GM19240 (cell line): ENCODE results near the gene PLA2G6.

Experiments used
- DNase-seq: peaks from one replicate; pipeline ENCODE4 v3.0.0; 2011; ENCODE audit warnings: low spot score; ENCODE audit not compliant: insufficient read length

PLA2G6 gene

GRCh38 chr22:38213990-38214301 lies 32.3 kb upstream of the PLA2G6 start:
- no peak for DNase-seq

GRCh38 chr22:38213319-38213989 lies 31.8 kb upstream of the PLA2G6 start:
- no peak for DNase-seq

DNA sequence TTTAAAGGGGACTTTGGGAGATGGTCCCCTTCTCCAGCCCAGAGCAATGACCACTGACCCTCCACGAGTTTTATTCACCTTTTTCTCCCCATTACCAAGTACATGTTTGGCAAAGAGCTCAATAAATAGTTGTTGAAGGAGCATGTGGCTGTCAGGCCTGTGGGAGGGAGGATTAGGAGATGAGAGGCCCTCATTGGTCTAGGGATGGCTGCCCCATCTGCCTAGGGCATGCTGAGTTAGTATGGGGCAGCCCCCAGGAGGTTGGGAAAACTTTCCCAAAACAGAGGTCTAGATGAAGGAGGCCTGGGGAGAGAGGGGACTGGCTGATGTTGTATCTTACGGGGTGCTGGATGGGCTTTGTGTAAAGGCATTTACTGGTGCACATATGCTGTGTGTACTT lies 30.8 kb upstream of the PLA2G6 start:
- no peak for DNase-seq

DNA sequence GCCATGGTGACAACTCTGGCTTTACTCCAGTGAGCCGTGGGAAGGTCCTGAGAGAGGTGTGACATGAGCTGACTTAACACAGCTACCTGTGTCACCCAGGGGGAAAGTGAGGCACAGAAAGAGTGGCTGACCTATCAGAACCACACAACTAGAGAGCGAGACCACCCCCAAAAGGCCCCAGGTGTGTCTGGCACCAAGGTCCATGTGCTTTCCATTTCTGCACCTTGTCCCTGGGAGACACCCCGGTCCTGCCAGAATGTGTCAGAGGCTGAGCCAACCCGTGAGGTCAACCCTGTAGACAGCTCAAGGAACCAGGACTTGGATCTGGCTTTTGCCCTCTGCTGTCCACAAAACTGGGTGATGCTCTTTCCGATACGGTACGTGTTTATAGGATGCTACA lies 29.9 kb upstream of the PLA2G6 start:
- DNase-seq: no peak

- DNase-seq: no peak
Measured at GRCh38 chr22:38208551-38208968, 26.9 kb upstream of the PLA2G6 start.

GRCh38 chr22:38207898-38208432 lies 26.3 kb upstream of the PLA2G6 start:
- DNase-seq: no peak

- DNase-seq: no peak
Measured at GRCh38 chr22:38205261-38206128, 23.9 kb upstream of the PLA2G6 start.

- DNase-seq: no peak
Measured at GRCh38 chr22:38204784-38205183, 23.2 kb upstream of the PLA2G6 start.

DNA sequence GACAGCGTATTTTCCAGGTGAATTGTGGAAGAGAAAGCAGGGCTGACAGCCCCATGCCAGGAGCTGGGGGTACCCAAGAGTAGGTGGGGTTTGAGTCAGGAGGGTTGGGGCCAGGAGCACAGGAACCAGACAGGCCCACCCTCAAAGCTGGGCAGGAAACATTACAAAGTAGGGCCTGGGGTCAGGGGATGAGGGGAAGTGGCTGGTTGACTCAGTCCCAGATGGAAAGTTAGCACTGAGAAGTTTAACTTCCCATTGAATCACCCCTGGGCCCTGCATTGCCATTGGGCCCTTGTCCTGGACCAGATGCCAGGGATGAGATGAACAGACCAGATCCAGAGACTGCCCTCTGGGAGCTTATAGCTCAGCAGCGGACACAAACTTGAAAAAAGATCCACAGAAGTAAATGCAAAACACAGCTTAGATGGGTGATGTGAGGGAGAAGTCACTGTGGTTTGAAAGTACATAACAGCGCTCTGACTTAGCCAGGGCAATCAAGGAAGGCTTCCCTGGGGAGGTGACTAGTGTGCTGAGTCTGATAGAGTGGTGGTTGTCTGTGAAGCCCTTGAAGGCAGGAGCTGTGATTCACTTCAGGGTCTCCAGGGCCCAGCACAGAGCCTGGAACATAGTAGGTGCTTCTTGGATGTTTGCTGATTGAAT lies 22.4 kb upstream of the PLA2G6 start:
- DNase-seq: no peak

GRCh38 chr22:38203090-38203810 lies 21.6 kb upstream of the PLA2G6 start:
- no peak for DNase-seq

GRCh38 chr22:38202437-38203089 lies 20.9 kb upstream of the PLA2G6 start:
- DNase-seq: no peak

GRCh38 chr22:38201711-38202436 lies 20.2 kb upstream of the PLA2G6 start, which contains the start of gene MAFF:
Gene MAFF, plus strand, starts transcription at chr22:38201994. Its CDS starts 11,860 bp downstream, at chr22:38213854.
- peak; percentile 80 for DNase-seq

DNA sequence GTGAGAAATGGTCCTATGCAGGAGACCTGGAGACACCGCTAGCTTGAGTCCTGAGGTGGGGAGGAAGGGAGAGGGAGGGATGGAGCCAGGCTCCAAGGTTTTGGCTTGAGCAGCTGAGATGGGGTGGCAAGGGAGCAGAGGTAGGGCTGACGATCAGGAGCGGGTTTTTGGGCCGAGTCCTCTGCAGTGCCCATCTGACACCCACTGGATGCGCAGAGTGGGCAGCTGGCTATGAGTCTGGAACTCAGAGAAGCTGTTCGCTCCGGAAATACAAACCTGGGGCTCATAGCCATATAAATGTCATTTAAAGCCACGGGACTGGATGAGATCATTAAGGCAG lies 19.7 kb upstream of the PLA2G6 start:
- DNase-seq: no peak

DNA sequence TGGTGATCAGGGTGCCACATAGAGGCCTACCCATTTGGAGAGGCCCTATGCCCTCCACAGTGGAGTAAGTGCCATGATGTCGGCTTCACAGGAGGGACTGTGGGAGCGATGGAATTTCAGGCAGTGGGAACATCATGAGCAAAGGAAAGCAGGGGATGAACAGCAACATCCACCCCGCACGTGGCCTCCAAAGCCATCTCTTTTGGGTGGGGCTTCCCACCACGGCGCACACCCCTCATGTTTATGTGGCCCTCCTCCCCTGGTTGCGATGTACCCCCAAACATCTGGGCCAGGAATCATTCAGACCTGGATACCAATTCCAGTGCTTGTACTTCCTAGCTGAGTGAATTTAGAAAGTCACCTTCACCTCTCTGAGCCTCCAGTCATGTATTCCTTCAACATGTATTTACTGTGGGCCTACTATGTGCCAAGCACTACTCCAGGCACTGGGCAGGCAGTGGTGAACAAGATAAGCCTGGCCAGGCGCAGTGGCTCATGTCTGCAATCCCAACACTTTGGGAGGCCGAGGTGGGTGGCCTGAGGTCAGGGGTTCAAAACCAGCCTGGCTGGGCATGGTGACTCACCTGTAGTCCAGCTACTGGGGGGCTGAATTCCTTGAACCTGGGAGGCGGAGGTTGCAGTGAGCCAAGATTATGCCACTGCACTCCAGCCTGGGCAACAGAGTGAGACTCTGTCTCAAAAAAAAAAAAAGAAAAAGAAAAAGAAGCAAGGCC lies 18.4 kb upstream of the PLA2G6 start:
- DNase-seq: no peak

DNA sequence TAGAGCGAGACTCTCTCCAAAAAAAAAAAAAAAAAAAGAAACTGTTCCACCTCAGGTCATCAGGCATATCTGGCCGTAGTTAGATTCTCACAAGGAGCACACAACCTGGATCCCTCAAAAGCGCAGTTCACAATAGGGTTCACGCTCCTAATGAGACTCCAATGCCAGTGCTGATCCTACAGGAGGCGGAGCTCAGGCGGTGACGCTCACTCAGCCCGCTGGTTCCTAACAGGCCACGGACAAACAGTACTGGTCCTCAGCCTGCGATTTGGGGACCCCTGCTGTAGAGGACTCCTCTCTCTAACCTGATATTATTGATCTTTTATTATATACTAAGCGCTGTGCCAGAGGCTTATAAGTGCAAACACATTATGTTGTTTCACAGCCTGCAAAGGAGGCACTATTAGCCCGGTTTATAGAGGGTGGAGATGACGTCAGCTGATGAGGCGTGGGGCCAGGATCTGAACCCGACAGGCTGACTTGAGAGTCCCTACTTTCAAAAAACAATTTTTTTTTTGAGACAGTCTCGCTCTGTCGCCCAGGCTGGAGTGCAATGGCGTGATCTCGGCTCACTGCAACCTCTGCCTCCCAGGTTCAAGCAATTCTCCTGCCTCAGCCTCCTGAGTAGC lies 15.3 kb upstream of the PLA2G6 start:
- DNase-seq: no peak

DNA sequence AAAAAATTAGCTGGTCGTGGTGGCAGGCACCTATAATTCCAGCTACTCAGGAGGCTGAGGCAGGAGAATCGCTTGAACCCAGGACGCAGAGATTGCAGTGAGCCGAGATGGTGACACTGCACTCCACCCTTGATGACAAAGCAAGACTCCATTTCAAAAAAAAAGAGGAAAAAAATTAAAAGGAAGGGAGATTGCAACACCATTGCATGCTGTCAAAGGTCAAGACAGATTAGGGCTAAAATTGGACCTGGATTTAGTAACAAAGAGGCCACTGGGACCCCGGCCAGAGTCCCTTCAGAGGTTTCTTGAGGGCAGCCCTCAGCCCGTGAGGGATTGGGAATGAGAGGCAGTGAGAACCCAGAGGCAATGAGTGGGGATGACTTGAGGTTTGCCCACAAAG lies 11.9 kb upstream of the PLA2G6 start:
- no peak for DNase-seq

DNA sequence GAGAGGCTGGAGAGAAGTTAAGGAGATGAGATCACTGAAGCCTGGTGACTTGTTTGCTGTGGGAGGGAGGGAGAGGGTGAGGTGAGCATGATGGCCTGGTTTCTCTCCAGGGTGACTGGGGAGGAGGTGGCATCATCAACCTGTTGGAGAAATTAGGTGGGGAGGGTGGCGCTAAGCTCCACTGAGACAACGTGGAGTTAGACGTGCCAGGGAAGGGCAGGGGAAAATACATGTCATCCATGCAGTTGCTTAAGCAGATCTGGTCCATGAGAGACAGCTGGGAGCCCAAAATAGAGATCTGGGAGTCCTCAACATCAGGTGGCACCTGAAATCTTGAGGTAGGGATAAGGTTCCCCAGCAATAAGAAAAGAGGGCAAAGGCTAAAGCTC lies 10.8 kb upstream of the PLA2G6 start:
- DNase-seq: no peak

DNA sequence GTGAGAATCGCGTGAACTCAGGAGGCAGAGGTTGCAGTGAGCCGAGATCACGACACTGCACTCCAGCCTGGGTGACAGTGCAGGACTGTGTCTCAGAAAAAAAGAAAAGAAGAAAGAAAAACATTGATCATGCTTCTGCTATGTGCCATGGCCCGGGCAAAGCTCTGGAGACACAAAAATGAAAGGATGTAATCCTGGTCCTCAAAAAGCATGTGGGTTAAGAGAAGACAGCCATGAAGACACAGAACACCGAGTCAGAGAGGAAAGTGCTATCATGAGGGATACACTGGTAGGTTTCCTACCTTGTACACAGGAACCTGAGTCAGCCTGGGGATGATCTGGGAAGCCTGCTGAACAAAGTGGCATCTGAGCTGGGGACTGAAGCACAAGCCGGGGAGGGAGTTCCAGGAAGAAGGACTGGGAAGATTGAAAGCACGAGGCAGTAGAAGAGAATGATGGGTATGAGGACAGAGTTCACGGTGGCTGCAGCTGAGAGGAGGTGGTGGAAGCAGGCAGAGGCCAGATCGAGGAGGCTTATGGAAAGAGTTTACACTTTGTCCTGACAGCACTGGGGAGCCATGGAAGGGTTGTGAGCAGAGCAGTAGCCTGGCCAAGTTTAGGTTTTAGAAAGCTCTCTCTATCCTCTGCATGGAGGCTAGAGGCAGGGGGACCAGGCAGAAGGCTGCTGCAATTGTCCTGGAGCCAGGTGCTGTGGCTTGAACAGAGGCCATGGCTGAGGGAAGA lies 10.3 kb upstream of the PLA2G6 start:
- DNase-seq: no peak

- no peak for DNase-seq
Measured at GRCh38 chr22:38191055-38191454, 9.4 kb upstream of the PLA2G6 start.
